ENCODE measurements around the gene CCNL1. TPM values are rescaled to one million over a fixed set of nuclear protein-coding genes. Genes with fewer than 3 reads are reported as not detected.

The CCNL1 gene
- total RNA-seq, 6 donors from 2014 or later, result 118 to 344 (median 246) TPM

DNA sequence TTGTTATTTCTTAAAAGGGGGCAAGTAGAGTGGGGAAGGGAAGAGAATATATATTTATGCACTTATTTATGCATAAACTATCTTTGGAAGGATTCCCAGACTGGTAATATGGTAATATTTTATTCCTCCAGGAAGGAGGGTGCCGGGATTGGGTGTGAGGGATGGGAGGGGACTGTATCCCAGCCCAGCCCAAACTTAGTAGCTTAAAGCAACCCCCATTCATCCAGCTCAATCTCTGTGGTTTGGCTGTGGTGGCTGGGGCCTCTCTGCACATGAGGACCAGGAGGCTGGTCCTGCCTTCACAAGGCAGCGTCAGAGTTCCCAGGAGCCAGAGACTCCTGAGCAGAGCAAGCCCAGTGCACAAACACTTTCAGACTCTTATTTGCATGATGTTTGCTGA, 48.4 kb downstream of the CCNL1 start:
- H3K9me3 ChIP-seq, result no peaks in the 10 kb centered on the region
- TF ChIP-seq, protein P1, sequence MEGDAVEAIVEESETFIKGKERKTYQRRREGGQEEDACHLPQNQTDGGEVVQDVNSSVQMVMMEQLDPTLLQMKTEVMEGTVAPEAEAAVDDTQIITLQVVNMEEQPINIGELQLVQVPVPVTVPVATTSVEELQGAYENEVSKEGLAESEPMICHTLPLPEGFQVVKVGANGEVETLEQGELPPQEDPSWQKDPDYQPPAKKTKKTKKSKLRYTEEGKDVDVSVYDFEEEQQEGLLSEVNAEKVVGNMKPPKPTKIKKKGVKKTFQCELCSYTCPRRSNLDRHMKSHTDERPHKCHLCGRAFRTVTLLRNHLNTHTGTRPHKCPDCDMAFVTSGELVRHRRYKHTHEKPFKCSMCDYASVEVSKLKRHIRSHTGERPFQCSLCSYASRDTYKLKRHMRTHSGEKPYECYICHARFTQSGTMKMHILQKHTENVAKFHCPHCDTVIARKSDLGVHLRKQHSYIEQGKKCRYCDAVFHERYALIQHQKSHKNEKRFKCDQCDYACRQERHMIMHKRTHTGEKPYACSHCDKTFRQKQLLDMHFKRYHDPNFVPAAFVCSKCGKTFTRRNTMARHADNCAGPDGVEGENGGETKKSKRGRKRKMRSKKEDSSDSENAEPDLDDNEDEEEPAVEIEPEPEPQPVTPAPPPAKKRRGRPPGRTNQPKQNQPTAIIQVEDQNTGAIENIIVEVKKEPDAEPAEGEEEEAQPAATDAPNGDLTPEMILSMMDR (IDR thresholded peaks at IDR 0.05), result no peak
- TF ChIP-seq POLR2AphosphoS5 (IDR thresholded peaks at IDR 0.05) (no peak), EP300 (IDR thresholded peaks at IDR 0.05) (no peak), POLR2A (IDR thresholded peaks at IDR 0.05) (no peak)
- no peaks in the 10 kb centered on the region for H3K36me3 ChIP-seq
- H3K4me3 ChIP-seq, result no peak overlapping the region
- no peak for DNase-seq
- H3K27me3 ChIP-seq, result no peaks in the 10 kb centered on the region
- WGBS, 2 donors, result 69 to 78% methylated on average over 2 of the region's 2 CpGs
- H3K27ac ChIP-seq, result no peak overlapping the region
- no peak for ATAC-seq (ENCODE audit: low FRiP score in 2 of 2)
- H3K4me1 ChIP-seq, result no peaks in the 10 kb centered on the region

GRCh38 chr3:157110761-157111278, 49.1 kb downstream of the CCNL1 start:
- no peaks in the 10 kb centered on the region for H3K27me3 ChIP-seq
- no peak for TF ChIP-seq EP300 (IDR thresholded peaks at IDR 0.05)
- TF ChIP-seq, protein P1 (IDR thresholded peaks at IDR 0.05), result no peak
- no peak for TF ChIP-seq POLR2A (IDR thresholded peaks at IDR 0.05)
- no peak for TF ChIP-seq POLR2AphosphoS5 (IDR thresholded peaks at IDR 0.05)
- no peak for ATAC-seq (ENCODE audit: low FRiP score in 2 of 2)
- no peaks in the 10 kb centered on the region for H3K4me1 ChIP-seq
- no peak overlapping the region for H3K4me3 ChIP-seq
- no peaks in the 10 kb centered on the region for H3K9me3 ChIP-seq
- no peak for DNase-seq
- H3K27ac ChIP-seq, result no peak overlapping the region
- no peaks in the 10 kb centered on the region for H3K36me3 ChIP-seq
- whole genome bisulfite sequencing, 2 donors, result 61 to 70% methylated on average over 6 of the region's 6 CpGs

DNA sequence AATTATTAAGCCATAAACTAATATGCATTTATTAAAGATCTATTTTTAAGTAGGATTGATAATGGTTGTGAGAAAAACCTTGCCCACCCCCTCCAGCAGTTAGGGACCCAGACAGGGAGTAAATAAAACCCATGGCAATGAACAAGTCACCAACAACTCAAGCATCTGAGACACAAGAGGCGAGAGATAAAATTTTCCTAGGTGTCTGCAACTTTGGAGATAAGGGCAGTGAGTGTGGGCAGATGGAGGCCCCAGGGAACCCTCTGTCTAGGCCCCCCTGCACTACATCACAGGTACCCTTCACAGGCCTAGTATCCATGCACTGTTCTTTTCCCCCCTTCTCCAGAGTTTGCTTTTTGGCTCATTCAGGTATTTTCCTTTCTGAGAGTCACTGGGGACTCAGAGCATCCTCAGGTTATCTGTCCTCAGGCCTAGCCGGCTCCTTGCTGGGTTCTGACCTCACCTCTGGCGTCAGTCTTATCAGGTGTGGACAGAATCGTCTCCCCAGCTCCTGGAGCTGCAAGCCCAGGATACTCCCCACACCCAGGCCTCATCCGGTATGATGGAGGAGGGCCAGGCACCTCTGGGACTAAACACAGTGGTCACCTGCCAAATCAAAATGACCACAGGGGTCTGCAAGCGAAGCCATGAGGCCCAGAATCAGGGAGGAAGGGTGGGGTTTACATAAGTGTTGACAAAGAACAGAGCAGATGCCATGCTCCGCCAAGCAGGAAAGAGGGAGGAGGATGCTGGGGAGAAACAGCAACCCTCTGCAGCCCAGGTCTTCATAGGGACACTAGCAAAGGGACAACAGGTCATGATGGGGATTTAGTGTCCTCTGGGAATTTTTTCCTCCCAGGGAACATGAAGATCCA, 50.4 kb downstream of the CCNL1 start:
- H3K4me1 ChIP-seq, result no peaks in the 10 kb centered on the region
- ATAC-seq (ENCODE audit: low FRiP score in 2 of 2) (no peak), DNase-seq (no peak)
- TF ChIP-seq POLR2AphosphoS5 (IDR thresholded peaks at IDR 0.05) (no peak), POLR2A (IDR thresholded peaks at IDR 0.05) (no peak), EP300 (IDR thresholded peaks at IDR 0.05) (no peak)
- TF ChIP-seq, protein P1 (IDR thresholded peaks at IDR 0.05), result no peak
- H3K36me3 ChIP-seq, result no peaks in the 10 kb centered on the region
- WGBS, 2 donors, result 79 to 81% methylated on average over 7 of the region's 7 CpGs
- no peaks in the 10 kb centered on the region for H3K27me3 ChIP-seq
- H3K4me3 ChIP-seq, result no peak overlapping the region
- no peak overlapping the region for H3K27ac ChIP-seq
- no peaks in the 10 kb centered on the region for H3K9me3 ChIP-seq

DNA sequence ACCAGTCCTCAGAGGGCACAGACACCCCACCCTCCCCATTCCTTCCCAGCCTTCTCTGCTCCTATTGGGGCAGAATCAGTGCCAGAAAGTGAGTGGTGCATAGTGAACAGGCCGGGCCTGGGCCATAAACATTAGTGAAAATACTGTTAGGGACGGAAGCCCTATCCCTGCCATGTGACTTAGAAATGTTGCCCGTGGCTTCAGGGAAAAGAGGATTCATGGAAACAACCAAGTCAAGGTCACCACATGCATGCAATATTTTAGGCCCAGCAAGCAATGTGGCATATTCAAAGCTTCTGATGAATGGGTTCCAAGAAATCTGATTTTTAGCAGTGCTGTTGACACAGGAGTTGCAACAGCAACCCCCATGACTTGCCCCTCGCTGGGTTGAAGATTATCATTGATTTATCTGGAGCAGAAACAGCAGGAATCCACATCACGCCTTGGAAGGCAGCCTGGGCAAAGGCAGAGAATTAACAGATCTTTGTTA, 52.3 kb downstream of the CCNL1 start:
- DNase-seq (no peak), ATAC-seq (ENCODE audit: low FRiP score in 2 of 2) (no peak)
- Histone ChIP-seq H3K4me3 (no peak overlapping the region), H3K4me1 (no peaks in the 10 kb centered on the region), H3K36me3 (no peaks in the 10 kb centered on the region), H3K27ac (no peak overlapping the region), H3K27me3 (no peaks in the 10 kb centered on the region), H3K9me3 (no peaks in the 10 kb centered on the region)
- 59 to 84% methylated on average over 5 of the region's 5 CpGs for WGBS, 2 donors
- TF ChIP-seq POLR2A (IDR thresholded peaks at IDR 0.05) (no peak), EP300 (IDR thresholded peaks at IDR 0.05) (no peak), POLR2AphosphoS5 (IDR thresholded peaks at IDR 0.05) (no peak)
- TF ChIP-seq, protein P1 (IDR thresholded peaks at IDR 0.05), result no peak

Data from upper lobe of left lung (tissue), 6 donors.